Measurements from ENCODE around the gene PIP.
"Not testable (repeated sequence)": the region's sequence is repeated elsewhere in the genome, so short reads cannot be mapped to it uniquely, and the experiment has no call there.

PIP gene, protein sequence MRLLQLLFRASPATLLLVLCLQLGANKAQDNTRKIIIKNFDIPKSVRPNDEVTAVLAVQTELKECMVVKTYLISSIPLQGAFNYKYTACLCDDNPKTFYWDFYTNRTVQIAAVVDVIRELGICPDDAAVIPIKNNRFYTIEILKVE

DNA sequence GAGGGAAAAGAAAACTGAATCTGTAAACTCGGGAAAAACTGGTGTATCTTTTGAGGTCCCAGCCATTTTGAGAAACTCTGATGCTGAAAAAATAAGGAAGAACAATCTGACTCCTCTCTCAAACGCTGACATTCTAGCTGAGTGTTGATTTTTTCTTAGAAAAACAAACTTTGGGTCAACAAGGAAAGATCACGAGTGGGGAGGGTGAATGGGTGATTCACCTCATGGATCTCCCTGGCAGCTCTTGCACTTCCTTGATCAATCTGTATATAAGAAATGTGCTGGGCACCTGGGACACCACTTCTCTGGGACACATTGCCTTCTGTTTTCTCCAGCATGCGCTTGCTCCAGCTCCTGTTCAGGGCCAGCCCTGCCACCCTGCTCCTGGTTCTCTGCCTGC, at the start of gene PIP:
TSS of gene PIP (plus strand) at position 297 of the 400 bp plus-strand sequence. CDS start at position 337, 40 bp downstream.
- DNase-seq: no peak

DNA sequence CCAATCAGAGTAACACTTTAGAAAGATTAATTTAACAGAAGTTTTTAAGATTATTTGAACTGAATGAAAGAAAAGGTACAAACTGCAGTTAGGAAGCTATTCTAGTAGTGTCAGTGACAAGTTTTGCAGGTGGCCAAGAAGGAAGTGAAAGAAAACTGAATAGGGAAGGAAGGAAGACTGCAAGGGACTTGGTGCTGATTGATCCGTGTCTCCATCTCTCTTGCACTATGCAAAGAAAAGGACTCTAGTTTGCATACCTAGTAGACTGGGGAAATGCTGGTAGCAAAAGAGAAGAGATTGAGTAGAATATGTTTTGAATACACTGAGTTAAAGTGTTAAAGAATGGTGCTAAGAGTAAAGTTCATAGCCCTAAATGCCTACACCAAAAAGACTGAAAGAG, 46.8 kb upstream of the PIP start:
- no peak for DNase-seq

DNA sequence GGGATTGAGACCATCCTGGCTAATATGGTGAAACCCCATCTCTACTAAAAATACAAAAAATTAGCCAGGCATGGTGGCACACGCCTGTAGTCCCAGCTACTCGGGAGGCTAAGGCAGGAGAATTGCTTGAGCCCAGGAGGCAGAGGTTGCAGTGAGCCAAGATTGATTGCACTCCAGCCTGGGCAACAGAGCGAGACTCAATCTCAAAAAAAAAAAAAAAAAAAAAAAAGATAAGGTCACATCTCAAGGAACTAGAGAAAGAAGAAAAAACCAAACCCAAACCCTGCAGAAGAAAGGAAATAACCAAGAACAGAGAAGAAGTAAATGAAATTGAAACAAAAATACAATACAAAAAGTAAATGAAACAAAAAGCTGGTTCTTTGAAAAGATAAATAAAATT, 46.3 kb upstream of the PIP start:
- DNase-seq: not testable (repeated sequence)

DNA sequence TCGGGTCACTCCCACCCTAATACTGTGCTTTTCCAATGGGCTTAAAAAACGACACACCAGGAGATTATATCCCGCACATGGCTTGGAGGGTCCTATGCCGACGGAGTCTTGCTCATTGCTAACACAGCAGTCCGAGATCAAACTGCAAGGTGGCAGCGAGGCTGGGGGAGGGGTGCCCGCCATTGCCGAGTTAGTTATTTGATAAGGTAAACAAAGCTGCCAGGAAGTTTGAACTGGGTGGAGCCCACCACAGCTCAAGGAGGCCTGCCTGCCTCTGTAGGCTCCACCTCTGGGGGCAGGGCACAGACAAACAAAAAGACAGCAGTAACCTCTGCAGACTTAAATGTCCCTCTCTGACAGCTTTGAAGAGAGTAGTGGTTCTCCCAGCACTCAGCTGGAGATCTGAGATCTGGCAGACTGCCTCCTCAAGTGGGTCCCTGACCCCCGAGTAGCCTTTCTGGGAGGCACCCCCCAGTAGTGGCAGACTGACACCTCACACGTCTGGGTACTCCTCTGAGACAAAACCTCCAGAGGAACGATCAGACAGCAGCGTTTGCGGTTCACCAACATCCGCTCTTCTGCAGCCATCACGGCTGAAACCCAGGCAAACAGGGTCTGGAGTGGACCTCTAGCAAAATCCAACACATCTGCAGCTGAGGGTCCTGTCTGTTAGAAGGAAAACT, 43.2 kb upstream of the PIP start:
- DNase-seq: not testable (repeated sequence)

DNA sequence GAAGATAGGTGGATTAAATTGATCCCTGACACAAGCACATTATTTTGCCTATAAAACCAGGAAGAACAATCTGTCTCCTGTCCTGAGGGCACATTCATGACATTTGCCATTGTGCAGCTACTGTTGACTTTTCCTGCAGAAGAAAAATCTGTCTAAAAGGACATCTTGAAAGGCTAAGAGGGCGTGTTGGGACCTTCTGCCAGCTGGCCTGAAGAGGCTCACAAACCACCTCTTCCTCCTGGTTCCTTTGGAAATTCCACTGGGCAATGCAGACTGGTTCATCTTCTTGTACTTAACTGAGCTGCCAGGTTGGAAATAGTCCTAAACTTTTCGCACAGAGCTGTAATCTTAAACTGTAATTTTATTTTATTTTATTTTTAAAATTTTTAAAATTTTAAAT, 35.7 kb upstream of the PIP start:
- no peak for DNase-seq

DNA sequence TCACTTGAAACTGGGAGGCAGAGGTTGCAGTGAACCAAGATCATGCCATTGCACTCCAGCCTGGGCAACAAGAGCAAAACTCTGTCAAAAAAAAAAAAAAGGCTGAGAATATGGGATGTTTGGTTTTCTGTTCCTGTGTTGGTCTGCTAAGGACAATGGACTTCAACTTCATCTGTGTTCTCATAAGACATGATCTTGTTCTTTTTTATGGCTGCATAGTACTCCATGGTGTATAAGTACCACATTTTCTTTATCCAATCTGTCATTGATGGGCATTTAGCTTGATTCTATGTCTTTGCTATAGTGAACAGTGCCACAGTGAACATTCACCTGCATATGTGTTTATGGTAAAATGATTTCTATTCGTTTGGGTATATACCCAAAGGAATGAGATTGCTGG, 32.3 kb upstream of the PIP start:
- not testable (repeated sequence) for DNase-seq

DNA sequence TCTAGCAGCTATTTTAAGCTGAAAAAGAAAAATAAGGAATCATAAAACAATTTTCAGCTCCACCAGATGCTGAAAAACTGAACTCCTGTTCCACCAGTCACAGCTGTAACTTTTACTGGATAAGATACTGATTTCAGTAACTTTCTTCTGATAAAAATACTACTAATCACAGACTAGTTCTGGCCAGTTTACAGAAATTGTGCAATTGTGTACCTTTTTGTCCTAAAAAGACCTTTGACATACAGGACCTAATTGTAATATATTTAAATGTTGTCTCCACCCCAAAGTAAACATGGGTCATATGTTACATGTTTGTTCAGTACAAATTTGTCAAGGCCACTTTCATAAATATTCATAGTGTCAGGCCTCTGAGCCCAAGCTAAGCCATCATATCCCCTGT, 27.1 kb upstream of the PIP start:
- no peak for DNase-seq

DNA sequence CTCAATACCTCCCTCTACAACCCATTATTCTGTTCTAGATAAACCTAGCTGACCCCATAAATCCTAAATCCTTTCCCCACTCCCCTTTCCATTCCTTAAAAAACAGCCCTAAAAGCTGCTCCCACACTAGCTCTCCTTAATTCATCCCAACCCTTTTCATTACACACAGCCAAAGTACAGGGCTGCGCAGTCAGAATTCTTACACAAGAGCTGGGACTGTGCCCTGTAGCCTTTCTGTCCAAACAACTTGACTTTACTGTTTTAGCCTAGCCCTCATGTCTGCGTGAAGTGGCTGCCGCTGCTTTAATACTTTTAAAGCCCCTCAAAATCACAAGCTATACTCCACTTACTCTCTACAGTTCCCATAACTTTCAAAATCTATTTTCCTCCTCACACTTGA, 23.9 kb upstream of the PIP start:
- not testable (repeated sequence) for DNase-seq

DNA sequence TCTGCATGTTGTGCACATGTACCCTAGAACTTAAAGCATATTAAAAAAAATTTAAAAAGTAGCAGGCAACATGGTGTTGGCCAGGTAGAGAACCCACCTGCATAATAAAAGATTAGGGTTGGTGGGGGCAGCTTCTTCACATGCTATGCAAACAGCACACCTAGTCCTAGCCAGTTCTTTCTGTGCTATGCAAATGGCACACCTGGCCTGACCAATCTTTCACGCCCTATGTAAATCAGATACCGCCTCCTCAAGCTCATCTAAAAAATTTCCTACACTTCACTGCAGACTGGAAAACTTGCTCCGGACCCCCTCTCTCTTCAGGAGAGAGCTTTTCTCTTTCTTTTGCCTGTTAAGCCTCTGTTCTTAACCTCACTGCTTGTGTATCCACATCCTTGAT, 14.5 kb upstream of the PIP start:
- no peak for DNase-seq

DNA sequence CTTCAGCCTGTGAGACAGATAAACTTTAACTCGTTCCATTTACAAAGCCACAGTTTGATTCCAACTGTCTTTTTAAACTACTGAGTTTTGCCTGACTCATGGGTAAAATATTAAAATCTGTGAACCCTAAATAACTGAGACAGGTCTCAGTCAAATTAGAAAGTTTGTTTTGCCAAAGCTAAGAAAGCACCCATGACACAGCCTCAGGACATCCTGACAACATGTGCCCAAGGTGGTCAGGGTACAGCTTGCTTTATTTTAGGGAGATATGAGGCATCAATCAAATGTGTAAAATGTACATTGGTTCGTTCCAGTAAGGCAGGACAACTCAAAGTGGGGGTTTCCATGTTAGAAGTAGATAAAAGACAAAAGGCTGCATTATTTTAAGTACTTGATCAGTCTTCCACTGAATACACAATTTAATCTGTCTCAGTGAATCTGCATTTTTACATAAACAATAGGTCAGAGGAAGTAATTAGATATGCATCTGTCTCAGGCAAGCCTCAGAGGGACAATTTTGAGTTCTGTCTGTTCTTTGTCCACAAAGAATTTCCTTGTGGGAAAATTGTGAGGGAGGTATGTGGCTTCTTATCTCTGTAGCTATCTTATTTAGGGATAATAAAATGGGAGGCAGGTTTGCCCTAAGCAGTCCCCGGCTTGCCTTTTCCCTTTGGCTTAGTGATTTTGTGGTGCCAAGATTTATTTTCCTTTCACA, 11.0 kb upstream of the PIP start:
- no peak for DNase-seq

DNA sequence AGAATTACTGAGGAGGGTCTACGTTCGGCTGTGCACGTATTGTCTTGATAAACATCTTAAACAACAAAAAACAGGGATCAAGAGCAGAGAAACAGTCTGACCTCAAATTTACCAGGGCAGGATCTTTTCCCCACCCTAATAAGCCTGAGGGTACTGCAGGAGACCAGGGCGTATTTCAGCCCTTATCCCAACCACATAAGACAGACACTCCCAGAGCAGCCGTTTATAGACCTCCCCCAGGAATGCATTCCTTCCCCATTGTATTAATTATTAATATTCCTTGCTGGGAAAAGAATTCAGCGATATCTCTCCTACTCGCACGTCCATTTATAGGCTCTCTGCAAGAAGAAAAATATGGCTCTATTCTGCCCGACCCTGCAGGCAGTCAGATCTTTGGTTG, 8.6 kb upstream of the PIP start:
- not testable (repeated sequence) for DNase-seq

DNA sequence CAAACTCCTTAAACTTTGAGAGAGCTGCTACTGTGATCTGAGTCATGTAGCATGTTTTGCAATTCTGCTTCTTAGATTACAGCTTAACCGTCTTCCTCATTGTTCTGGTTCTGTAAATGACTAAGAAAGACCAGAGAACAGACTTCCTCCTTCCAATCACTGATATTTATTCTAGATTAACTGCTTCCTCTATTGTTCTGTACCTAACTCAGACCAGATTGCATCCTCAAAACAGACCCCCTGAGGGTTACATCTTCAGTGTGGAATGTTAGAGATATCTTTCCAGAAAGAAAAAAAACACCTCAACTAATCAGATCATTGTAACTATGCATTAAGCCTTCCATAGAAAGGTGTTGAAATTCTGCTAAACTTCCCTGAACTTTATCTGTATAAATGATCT, 5.7 kb upstream of the PIP start:
- DNase-seq: no peak

DNA sequence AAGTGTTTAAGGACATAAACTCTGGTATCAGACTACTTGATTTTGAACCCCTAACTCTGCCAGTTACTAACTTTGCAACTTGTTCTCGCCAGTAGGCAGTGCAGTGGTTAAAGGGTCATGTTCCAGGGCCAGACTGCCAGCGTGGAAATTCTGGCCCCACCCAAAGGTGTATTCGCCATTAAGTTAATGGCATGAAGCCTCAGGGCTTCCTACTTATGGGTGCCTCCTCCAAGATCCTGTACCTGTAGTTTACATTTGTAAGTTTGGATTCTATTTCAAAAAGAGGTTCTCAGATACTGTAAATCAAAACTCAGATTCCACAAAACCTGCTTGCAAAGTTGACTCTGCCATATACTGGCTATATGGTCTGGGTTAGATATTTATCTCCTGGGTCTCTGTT, 2.8 kb upstream of the PIP start:
- no peak for DNase-seq

DNA sequence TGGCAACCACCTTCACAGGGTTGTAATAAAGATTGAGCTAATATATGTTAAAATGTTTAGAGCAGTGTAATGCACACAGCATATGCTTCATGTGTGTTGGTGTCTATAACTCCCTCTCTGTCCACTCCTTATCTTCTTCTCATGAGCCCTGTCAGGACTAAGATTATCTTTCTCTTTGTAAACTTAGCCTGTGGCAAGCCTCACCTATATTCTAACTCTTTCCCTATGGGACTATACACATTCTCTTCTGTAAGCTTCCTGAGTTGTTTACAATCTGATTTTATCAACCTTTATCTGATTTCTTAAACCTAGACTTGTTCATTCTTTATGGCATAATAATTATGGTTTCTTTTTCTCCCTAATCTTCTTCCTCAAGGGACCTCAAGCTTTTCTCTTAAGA, 2.4 kb upstream of the PIP start:
- no peak for DNase-seq

DNA sequence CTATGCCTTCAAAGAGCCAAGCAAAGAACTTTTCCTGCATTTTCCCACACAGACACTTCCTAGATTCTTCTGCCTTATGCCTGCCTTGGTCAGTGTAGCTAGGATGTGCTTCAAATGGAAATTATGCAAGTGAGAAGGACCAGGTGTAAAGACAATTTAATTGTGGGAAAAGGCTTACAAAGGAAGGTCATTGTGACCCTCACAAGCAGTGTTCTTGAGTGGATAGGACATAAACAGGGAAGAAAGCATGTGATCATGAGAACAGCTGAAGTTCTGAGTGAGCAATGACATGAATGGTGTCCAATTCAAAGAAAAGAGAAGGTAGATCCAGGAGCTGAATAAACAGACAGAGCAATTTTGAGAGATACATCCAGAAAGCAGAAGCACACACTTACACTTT, 1.3 kb upstream of the PIP start:
- no peak for DNase-seq

DNA sequence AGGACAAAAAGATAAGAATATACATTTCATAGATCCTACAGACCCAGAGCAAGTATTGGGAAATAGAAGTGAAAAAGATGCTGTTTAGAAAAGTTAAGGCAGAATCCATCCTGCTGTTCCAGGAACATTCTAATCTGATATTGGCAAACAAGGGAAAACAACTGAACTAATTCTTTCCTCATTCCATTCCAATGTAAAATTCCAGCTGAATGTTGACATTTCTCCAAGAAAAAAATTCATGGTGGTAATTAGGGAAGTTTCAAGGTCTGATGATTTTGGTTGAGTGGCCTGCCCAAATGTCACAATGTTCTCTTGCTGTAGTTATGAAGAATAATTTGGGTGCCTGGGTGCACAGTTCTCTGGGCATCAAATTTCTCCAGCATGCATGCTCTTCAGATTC, 15.2 kb downstream of the PIP start:
- DNase-seq: no peak

DNA sequence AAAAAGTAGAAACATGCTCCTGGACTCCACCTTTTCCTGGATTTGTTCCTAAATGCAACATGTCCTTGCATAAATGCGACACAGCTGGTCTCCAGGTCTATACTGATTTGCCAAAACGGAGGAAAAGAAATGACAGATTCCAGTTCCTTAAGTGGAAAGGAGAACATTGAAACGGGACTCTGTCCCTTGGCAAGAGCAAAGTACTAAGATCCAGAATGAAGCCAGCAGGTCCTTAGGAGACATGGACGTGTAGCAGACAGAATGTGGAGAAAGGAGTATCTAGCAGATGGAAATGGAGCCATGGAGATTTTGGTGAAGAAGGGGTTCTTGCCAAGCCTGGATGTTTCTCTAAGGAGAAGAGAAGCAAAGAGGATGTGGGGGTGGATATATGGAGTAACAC, 16.2 kb downstream of the PIP start:
- no peak for DNase-seq

DNA sequence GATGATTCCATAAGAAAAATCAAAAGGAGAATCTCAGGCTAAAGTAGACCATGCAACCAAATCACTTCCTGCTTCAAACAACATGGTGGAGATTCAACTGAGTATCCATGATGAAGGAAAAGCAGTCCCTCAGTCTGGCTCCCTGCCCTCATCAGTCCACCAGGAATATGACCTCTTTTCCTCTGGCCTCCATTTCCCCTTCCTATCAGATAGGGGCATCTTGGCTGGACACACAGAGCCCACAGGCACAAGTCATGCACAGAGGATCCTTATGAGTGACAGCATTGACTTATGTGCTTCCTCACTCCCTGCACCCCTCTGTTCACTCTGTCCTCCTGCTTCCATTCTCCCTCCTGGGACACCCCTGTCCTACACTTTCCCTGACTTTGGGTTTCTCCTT, 16.8 kb downstream of the PIP start:
- DNase-seq: no peak

DNA sequence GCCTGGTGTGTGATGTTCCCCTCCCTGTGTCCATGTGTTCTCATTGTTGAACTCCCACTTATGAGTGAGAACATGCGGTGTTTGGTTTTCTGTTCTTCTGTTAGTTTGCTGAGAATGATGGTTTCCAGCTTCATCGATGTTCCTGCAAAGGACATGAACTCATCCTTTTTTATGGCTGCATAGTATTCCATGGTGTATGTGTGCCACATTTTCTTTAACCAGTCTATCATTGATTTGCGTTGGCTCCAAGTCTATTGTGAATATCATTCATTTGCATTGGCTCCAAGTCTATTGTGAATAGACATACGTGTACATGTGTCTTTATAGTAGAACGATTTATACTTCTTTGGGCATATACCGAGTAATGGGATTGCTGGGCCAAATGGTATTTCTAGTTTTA, 18.8 kb downstream of the PIP start:
- not testable (repeated sequence) for DNase-seq

DNA sequence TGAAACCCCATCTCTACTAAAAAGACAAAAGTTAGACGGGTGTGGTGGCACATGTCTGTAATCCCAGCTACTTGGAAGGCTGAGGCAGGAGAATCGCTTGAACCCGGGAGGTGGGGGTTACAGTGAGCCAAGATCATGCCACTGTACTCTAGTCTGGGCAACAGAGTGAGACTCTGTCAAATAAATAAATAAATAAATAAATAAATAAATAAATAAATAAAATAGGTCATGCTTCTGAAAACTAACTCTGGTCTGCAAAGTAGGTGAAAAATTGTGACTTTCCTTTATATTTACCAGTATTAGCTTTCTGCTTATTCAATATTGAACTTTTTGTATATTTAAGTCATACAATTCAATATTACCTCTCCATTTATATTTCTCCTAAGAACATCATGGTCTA, 26.7 kb downstream of the PIP start:
- not testable (repeated sequence) for DNase-seq

DNA sequence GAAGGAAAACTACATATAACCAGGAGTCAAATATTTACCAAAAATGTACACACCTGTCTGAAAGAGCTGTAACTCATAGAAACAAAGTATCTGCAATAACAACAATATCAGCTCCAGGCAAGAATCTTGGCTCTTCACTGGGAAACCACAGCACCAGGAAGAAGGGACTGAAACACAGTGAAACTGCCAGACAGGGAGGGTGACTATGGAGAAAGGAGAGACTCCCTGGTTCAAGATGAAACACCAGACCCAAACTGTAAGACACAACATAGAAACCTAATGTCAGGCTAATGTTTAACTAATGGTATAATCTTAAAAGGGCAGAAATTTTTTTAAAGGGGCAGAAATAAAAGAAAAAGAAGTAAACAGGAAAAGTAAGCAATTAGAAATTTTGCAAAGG, 39.8 kb downstream of the PIP start:
- no peak for DNase-seq

DNA sequence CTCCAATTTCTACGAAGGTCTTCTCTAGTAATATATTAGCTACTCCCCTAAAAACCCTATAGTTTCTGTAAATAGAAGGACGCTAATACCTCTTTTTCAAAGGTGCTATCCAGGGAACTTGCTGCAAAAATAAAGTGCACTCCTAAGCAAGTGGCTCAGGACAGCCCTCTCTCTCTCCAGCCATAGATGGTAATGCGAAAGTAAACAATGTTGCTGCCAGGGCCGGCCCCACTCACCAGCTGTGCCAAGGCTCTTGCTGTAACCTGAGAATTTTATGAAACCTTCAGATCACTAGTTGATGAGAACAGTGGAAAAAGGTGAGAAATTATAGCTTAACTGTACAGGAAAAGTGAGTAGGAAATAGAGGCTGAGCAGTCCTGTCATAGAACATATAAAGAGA, 40.5 kb downstream of the PIP start:
- DNase-seq: no peak

DNA sequence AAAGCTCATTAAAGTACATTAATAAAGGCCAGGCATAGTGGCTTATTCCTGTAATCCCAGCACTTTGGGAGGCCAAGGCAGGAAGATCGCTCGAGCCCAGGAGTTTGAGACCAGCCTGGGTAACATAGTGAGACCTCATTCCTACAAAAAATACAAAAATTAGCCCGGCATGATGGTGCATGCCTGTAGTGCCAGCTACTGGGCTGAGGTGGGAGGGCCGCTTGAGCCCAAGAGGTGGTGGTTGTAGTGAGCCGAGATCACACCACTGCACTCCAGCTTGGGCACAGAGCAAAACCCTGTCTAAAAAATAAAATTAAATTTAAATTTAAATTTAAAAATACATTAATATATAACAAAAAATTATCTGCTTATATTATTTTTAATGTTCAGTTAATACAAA, 44.3 kb downstream of the PIP start:
- DNase-seq: no peak

DNA sequence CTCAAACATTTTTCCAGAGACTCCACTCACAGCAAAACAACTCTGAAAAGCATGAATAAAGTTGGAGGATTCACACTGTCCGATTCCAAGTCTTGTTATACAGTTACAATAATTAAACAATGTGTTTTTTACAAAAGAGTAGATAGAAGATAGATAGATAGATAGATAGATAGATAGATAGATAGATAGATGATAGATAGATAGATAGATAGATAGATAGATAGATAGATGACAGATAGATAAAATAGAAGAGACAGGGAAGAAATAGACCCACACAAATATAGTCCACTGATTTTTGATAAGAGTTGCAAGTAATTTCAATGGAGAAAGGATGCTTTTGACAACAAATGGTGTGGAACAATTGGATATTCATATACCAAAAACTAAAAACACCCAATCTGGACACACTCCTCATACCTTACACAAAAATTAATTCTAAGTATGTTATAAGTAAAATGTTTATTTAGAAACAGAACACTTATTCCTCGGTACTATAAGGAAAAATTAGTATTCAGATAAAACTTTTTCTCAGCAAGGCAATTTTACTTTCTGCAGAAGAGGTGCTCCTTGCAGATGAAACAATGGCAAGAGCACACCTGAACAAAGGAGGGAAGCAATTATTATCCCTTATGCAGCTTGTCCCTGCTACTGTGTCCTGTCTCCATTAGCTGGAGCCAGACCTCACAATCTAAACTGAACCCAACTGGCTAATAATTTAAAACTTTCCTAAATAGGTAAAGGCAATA, 45.7 kb downstream of the PIP start:
- DNase-seq: no peak
